GM19043 (cell line): ENCODE measurements around the gene SLC6A3.
"Not testable (repeated sequence)": the region's sequence is repeated elsewhere in the genome, so short reads cannot be mapped to it uniquely, and the experiment has no call there.

ENCODE experiments used
- ATAC-seq: cut with Tn5 transposase; IDR thresholded peaks from one replicate; pipeline ENCODE4 v1.9.1; 2021; ENCODE audit warnings: low read depth; ENCODE audit not compliant: unreplicated experiment

The SLC6A3 gene

DNA sequence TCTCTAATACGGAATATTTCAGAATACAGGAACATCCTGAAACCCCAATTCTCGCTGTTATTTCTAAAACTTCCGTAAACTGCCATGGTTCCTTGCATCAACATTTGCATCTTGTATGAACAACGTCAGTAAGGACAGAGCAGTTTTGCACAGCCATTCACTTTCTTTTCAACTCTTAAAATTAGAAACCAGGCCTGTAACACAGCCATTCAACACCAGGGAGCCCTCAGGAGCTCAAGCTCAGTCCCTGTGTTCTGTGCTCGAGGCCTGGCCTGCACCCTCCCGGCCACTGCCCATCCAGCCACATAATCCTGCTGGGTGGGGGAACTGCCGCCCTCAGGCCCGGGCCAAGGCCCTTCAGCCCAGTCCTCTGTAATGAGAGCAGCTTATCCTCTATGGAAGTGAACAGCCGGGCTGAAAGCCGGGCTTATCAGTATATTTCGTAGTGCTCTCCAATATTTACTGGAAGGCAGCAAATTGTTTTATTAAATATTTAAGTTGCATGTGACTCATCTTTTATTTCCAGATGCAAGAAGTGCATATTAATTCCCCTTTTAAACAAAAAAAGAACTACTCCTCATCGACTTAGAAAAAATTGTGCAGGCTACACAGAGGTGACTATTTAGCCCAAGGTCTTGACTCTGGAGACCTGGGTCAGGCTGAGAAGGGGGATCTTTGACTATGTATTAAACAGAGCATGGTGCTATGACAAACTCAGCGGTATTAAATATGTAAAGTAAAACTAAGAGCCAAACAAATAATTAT is 33.2 kb upstream of the SLC6A3 start:
- no peak for ATAC-seq

- ATAC-seq: no peak
These were observed 32.1 kb upstream of the SLC6A3 start for GRCh38 chr5:1477341-1477740.

- no peak for ATAC-seq
These were observed 31.7 kb upstream of the SLC6A3 start for GRCh38 chr5:1476967-1477310.

GRCh38 chr5:1476181-1476966 is 31.1 kb upstream of the SLC6A3 start:
- ATAC-seq: no peak

- not testable (repeated sequence) for ATAC-seq
These were observed 30.3 kb upstream of the SLC6A3 start for GRCh38 chr5:1475544-1475900.

DNA sequence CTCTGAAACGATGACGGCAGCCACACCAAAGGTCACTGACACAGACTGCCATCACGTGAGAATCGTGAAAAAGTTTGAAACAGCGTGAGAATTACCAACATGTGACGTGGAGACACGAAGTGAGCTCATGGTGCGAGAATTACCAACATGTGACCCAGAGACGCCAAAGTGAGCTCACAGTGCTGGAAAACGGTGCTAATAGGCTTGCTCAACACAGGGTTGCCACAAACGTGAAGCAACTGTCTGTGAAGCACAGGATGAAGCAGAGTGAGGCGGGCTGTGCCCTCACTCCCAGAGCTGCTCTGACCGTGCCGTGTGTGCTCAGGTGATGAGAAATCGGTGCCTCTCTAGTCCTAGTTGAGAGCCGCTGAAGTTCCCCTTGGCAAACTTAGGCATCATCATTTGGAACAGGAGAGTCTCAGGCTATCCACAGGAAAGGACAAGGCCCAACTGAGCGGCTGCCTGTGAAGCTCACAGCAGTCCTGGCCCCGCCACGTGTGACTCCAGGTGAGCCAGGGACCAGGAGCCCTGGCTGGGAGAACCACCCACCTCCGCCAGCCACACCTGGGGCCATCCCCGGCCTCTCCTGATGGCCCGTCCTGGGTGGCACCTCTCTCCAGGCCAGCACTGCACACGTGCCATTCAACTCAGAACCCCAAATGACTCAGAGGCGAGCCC is 29.8 kb upstream of the SLC6A3 start:
- ATAC-seq: no peak

GRCh38 chr5:1474183-1474839 is 29.1 kb upstream of the SLC6A3 start:
- no peak for ATAC-seq

GRCh38 chr5:1473746-1474145 is 28.5 kb upstream of the SLC6A3 start:
- ATAC-seq: no peak

- ATAC-seq: no peak
These were observed 27.9 kb upstream of the SLC6A3 start for GRCh38 chr5:1472964-1473628.

GRCh38 chr5:1471997-1472963 is 27.0 kb upstream of the SLC6A3 start:
- ATAC-seq: no peak

GRCh38 chr5:1471240-1471853 is 26.1 kb upstream of the SLC6A3 start:
- no peak for ATAC-seq

DNA sequence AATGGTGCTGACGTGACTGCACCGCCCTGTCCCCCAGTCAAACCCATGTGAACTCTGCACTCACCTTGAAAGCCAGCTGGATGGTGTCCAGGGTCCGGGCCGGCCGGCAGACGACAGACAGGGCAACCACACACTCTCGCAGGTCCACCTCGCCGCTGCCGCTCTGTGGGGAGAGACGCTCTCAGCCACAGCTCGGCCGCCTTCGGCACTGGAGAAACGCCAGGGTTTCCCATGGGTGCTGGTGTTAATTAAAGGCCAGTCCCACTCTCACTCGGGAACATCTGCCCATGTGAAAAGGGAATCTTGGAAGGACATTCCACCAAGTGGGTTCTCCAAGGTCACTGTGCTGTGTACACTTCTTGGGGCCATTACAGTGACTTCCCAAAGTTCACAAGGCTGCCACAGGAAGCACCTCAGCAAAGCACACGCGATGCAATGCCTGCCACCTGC is 25.5 kb upstream of the SLC6A3 start:
- no peak for ATAC-seq

- no peak for ATAC-seq
These were observed 23.6 kb upstream of the SLC6A3 start for GRCh38 chr5:1468629-1469527.

DNA sequence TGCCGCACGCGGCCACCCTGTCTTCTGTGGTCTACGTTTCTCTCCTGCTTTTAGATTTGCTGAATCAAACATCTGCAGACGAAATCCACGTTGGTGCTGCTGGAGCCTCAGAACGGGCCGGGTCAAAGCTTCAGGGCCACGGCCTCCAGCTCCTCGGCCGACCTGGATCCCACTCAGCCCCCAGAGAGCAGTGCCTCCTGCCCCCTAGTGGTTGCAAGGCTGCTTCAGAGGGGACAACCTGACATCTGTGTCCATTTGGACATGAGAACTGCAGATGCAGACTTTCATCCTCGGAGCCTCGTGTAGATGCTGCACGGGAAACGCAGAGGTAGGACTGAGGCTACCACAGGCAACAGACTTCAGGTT is 23.0 kb upstream of the SLC6A3 start:
- ATAC-seq: no peak

GRCh38 chr5:1467341-1468246 is 22.4 kb upstream of the SLC6A3 start:
- no peak for ATAC-seq

DNA sequence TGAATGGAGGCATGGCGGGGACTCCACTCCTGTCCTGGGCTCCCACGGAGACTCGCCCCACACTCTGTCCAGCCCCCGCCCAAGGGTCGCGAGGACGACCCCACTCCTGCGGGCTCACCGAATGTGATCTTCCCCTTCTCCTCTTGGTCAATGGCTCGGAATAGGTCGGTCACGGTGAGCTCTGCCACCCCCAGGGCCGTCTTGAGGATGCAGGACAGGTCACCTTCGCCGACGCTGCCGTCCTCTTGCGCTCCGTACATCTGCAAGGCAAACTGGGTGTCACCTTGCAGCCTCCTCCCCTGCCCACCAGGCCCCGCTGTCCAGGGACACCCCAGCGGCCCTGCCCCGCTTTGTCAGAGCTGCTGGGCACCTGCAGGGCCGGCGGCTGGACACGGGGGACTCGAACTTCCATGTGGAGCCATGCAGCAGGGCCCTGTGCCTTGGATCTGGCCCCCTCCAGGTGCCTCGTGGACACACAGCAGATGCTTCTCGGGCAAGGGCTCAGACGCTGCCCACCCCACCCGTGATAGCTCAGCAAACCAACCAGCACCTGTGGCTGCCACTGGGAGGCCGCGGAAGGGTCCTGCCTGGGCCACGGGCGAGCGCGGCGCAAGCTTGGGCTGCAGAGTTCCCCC is 21.5 kb upstream of the SLC6A3 start:
- ATAC-seq: no peak
